HepG2 (cell line): ENCODE measurements around the gene PCBP4.

Experiments
- CTCF ChIP-seq: sonication (generic); formaldehyde crosslinking; IDR thresholded peaks from 2 replicates; pipeline ENCODE4 v1.5.0; 2020; ENCODE audit warnings: mild to moderate bottlenecking, missing genetic modification reagents, moderate library complexity
- REXO4 ChIP-seq: sonication (generic); formaldehyde crosslinking; IDR thresholded peaks from 2 replicates; pipeline ENCODE4 v1.8.0; 2022; ENCODE audit warnings: missing genetic modification reagents, mild to moderate bottlenecking, borderline replicate concordance

GRCh38 chr3:51966016-51966415 is 1.2 kb downstream of the PCBP4 start:
- TF ChIP-seq REXO4 (CRISPR knock-in tag) (no peak), CTCF (no peak)
